Measurements from ENCODE around the gene ELOA.
A peak's percentile ranks its signal among the peaks of the same experiment; 100 is the strongest.

ELOA gene

GRCh38 chr1:23726686-23727085, 16.6 kb upstream of the ELOA start:
- H3K4me3 ChIP-seq (ENCODE audit: low read depth, low read length), result no peak overlapping the region
- H3K27ac ChIP-seq (ENCODE audit: extremely low read depth, low read depth, low read length), result no peak overlapping the region
- H3K9me3 ChIP-seq (ENCODE audit: control insufficient read depth, insufficient read depth, low read depth, low read length), result no peaks in the 10 kb centered on the region
- H3K36me3 ChIP-seq (ENCODE audit: control insufficient read depth in 2 of 2, insufficient read depth in 1 of 2, low read length in 2 of 2), result no peaks in the 10 kb centered on the region; a peak in 1 of 3 replicates
- CTCF ChIA-PET, result interaction anchor here (0.6 to 1.6 kb wide), 3 partner anchors 9 to 191 kb away, joined by 3 to 4 read pairs (median 3); no protein-coding TSS in a partner anchor
- no peaks in the 10 kb centered on the region for H3K4me1 ChIP-seq (ENCODE audit: control insufficient read depth, insufficient read depth, low read length)
- TF ChIP-seq ZNF571 (tag by site-specific recombination; IDR thresholded peaks at IDR 0.05), result no peak
- no peak for TF ChIP-seq SCRT1 (tag by site-specific recombination; IDR thresholded peaks at IDR 0.05; ENCODE audit: borderline replicate concordance)
- no peak for TF ChIP-seq ZNF707 (tag by site-specific recombination; IDR thresholded peaks at IDR 0.05)
- no peak for TF ChIP-seq OSR2 (tag by site-specific recombination; IDR thresholded peaks at IDR 0.05)
- TF ChIP-seq OVOL3 (tag by site-specific recombination; IDR thresholded peaks at IDR 0.05), result no peak
- no peak for TF ChIP-seq BCL11B (tag by site-specific recombination; IDR thresholded peaks at IDR 0.05; ENCODE audit: low read depth)
- no peak for TF ChIP-seq TCF7L2 (IDR thresholded peaks at IDR 0.05; ENCODE audit: borderline replicate concordance, low read depth, low read length)
- no peak for TF ChIP-seq ZNF600 (tag by site-specific recombination; IDR thresholded peaks at IDR 0.05)
- no peak for TF ChIP-seq ZNF280D (tag by site-specific recombination; IDR thresholded peaks at IDR 0.05)
- TF ChIP-seq ZNF513 (tag by site-specific recombination; IDR thresholded peaks at IDR 0.05), result no peak
- TF ChIP-seq ZFP41 (tag by site-specific recombination; IDR thresholded peaks at IDR 0.05; ENCODE audit: borderline replicate concordance), result no peak
- no peak for TF ChIP-seq ZNF48 (tag by site-specific recombination; IDR thresholded peaks at IDR 0.05)
- no peak for TF ChIP-seq REPIN1 (tag by site-specific recombination; IDR thresholded peaks at IDR 0.05; ENCODE audit: low read depth)
- TF ChIP-seq KLF10 (tag by site-specific recombination; IDR thresholded peaks at IDR 0.05), result no peak
- POLR2A ChIA-PET, result no interaction called here

- TF ChIP-seq SCRT2 (tag by site-specific recombination; IDR thresholded peaks at IDR 0.05) (peak; percentile 85), REST (tag by site-specific recombination; IDR thresholded peaks at IDR 0.05) (no peak), SCRT1 (tag by site-specific recombination; IDR thresholded peaks at IDR 0.05; ENCODE audit: borderline replicate concordance) (0 out of 2 replicates have a peak, but pooled peaks have one; percentile 16)
- no peaks in the 10 kb centered on the region for H3K9me3 ChIP-seq (ENCODE audit: control insufficient read depth, insufficient read depth, low read depth, low read length)
- ChIA-PET CTCF (interaction anchor here (0.6 to 1.6 kb wide), 4 partner anchors 9 to 664 kb away, joined by 3 to 4 read pairs (median 4); no protein-coding TSS in a partner anchor), POLR2A (no interaction called here)
- no peak overlapping the region for H3K27ac ChIP-seq (ENCODE audit: extremely low read depth, low read depth, low read length)
- no peak overlapping the region for H3K4me3 ChIP-seq (ENCODE audit: low read depth, low read length)
- no peaks in the 10 kb centered on the region; a peak in 1 of 3 replicates for H3K36me3 ChIP-seq (ENCODE audit: control insufficient read depth in 2 of 2, insufficient read depth in 1 of 2, low read length in 2 of 2)
- H3K4me1 ChIP-seq (ENCODE audit: control insufficient read depth, insufficient read depth, low read length), result no peaks in the 10 kb centered on the region
Observed at GRCh38 chr1:23727362-23727811, 15.9 kb upstream of the ELOA start.
